Activated effector memory CD4-positive, alpha-beta T cell treated with Interleukin-2 at 50 U/mL for 16 hours (primary cell): ENCODE data around the gene MRPL34.
"Not testable (repeated sequence)": the region's sequence is repeated elsewhere in the genome, so short reads cannot be mapped to it uniquely, and the experiment has no call there.

Experiments
- DNase-seq: peaks from one replicate; pipeline ENCODE4 v3.0.0-alpha.2; 2020

The MRPL34 gene

DNA sequence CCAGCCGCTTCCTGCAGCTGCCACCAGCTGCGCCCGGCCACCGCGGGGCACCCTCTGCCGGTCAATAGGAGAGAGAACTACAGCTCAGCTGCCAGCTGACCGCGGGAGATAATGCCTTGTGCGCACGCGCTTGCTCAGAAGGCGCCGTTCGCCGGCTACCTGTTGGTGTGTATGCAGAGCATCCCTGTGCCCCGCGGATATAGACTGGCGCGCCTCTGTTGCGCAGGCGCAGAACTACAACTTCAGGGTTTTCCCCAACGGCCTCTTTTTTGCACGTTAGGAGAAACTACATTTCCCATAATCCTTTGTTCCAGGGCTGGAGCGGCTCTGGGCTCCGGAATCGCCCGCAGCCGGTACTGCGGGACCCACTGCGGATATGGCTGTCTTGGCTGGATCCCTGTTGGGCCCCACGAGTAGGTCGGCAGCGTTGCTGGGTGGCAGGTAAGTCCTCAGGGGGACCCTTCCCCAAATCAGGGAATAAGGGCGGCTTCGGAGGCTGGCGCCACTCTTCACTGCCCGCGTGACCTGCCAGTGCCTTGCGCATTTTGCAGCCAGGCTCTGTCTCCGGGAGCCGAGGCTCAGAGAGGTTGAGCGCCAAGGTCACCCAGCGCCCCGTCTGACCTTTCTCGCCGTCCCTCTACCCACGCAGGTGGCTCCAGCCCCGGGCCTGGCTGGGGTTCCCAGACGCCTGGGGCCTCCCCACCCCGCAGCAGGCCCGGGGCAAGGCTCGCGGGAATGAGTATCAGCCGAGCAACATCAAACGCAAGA, at the start of gene MRPL34:
TSS of gene MRPL34 (plus strand) at position 356 of the 768 bp plus-strand sequence. CDS start at position 377, 21 bp downstream.
- DNase-seq, result peak; percentile 92

DNA sequence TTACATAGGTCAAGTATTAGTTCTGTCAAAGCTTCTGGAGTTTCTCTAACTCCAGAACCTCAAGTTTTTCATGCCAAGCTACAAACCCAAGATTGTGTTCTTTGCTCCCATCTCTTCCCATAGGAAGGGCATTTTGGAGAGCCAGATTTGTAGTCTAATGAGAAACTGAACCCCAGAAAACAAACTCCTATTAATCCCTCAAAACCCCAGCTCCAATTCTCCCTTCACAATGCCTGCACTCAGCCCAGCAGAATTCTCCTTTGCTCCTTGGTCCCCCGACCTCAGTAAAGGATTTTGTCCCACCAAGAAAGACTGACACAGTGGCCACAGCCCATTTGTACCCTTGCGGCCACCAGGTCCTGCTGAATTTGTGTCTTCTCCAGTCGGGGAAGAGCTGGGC, 49.5 kb upstream of the MRPL34 start:
- no peak for DNase-seq

DNA sequence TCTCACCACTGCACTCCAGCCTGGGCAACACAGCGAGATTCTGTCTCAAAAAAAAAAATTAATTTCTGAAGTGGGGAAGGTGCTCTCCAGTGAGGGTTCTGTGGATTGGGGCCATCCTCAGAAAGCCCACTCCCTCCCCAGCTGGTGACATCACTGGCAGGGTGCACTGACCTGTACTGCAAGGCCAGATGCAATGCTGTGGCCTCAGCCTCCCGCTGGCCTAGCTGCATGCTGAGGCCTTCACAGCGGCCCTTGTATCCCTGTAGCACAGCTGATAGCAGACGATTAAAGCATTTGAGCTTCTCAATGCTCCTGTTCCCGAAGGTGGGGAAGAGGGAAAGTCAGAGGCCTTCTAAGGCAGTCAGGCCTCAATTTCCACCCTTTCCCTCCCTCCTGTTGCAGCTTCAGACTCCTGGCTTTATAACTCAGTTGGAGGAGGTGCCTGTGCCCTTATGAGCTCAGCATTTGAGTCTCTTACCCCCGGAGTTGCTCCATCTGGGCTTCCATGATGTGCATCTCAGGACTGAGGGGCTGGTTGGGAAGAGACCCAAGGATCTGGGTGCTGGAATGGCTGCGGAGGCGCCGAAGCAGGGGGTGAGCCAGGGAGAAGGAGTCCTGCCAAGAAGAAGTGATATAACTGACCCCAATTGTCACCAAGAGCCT, 46.4 kb upstream of the MRPL34 start:
- DNase-seq, result no peak

DNA sequence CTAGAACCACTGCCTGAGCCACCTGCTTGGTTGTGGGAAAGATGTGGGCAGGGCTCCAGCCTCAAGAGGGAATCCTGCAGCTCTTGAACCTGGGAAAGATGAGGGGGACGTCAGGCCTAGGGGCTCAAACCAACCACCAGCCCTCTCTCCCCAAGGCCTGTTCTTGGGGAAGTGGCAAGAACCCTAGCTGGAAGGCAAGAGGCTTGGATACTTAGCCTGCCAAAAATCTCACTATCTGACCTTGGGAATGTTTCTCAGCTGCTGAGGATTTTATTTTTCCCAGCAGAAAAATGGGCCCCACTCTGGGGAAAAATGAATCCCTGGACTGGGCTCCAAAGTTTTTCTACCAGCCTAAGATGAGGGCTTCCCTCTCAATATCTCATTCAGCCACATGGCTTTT, 45.7 kb upstream of the MRPL34 start:
- DNase-seq, result no peak

DNA sequence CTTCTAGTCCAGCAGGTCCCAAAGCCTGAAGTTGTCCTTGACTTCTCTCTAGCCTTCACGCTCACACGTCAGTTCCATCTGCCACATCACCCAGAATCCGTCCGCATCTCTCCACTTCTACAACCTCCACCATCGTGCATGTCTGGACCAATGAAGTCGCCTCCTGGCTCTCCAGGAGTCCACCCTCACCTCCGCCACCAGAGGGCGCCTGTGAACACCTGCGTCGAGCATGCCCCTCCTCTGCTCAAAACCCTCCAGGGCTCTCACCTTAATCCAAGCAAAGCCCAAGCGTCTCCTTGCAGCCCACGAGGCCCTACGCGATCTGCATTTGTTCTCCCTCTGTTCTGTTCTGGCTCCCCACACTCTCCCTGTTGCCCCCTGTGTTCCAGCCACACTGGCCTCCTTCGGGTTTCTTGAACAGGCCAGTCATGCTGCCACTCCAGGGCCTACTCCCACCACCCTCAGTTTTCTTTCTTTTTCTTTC, 44.8 kb upstream of the MRPL34 start:
- peak; percentile 81 for DNase-seq

DNA sequence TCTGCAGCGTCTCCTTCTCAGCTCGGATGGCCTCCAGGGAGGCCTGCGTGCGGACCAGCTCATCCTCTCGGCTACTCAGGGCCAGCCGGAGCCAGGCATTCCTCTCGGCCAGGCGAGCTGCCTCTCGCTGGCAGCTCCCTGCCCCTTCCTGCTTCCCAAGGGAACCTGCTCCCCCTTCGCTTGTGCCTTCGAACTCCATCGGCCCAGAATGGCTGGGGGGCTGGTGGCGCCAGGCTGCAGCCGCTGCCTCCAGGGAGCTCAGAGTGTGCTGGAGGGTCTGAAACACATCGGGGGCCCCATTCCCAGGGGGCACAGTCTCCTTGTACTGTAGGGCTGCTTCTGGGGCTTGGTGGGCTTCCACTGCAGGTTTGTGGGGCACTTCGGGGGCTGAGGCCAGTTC, 43.1 kb upstream of the MRPL34 start:
- no peak for DNase-seq

DNA sequence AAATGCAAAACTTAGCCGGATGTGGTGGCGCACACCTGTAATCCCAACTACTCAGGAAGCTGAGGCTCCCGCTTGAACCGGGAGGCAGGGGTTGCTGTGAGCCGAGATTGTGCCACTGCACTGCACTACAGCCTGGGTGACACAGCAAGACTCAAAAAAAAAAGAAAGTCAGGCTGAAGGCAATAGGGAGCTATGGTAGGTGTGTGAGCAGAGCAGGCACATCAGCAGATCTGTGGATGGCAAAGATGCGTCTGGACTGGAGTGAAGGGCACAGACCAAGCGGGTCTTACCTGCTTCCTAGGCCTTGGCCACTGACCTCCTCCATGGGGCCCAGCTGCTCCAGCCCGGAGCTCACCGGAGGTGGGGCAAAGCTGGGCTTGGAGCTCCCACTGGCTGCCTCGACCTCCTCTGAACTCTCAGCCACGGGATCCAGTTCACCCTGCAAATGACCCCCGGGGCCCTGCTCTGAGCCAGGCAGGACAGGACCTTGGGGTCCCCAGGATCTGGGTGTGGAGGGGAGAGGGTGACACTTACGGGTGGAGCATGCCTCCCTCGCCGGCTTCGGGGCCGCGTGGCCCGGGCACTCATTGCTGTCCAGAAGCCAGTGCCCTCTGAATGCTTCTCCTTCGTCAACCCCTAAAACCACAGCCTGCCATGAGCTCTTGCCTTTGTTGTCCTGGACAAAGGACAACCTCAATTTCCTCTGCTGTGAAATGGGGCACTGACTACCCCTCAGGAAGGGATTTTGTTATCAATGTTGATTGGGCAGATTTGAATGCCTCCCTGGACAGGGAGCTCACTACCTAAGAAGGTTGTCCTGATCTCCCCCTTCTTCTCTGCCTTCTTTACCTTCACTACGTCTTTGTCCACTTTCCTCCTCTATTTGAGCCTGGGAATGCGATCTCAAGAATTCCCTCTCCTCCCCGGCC, 41.7 kb upstream of the MRPL34 start:
- no peak for DNase-seq

DNA sequence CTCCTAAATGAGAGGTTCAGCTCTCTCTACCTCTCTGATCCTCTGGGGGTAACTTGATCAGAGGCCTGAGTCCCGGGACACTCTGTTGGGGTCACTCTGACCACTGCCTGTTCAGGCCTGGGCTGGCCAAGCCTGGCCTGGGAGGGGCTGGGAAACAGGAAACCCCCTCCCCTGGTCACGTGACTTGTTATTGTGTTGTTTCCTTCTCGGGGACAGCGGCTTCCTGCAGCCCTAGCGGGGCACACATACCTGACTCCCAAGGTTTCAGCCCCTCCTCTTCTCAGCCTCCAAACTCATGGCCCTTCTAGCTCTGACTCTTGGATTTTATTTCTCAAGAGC, 41.1 kb upstream of the MRPL34 start, which contains the start of gene USHBP1:
TSS of gene USHBP1 (minus strand) at position 105 of the 339 bp plus-strand sequence. CDS start 446 bp downstream, outside the sequence.
- DNase-seq, result no peak

DNA sequence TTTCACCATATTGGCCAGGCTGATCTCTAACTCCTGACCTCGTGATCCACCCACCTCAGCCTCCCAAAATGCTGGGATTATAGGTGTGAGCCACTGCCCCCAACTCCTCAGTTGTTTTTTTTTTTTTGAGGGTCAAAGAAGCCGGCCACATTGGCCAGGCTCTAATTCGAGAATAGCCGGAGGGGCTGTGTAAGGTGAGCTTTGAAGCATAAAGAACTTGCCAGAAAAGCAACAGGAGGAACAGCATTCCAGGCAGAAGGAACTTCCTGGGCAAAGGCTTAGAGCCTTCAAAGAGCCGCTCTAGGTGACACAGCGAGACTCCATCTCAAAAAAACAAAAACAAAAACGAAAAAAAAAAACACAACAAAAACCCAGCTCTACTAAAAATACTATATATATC, 39.6 kb upstream of the MRPL34 start:
- DNase-seq, result no peak

DNA sequence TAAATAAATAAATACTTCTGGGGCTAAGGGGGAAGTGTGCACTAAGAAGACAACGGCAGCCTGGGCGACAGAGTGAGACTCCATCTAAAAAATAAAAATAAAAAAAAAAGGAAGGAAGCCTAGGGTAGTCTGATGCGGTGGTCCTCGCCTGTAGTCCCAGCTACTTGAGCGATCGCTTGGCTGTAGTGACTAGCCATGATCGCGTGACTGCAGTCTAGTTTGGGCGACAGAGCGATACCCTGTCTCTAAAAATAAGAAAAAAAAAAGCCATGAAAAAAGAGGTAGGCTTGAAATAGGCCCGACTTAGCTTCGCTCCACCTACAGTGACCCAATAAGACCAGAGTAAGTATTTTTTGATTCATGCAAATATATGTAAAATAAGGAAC, 39.1 kb upstream of the MRPL34 start:
- DNase-seq, result no peak

DNA sequence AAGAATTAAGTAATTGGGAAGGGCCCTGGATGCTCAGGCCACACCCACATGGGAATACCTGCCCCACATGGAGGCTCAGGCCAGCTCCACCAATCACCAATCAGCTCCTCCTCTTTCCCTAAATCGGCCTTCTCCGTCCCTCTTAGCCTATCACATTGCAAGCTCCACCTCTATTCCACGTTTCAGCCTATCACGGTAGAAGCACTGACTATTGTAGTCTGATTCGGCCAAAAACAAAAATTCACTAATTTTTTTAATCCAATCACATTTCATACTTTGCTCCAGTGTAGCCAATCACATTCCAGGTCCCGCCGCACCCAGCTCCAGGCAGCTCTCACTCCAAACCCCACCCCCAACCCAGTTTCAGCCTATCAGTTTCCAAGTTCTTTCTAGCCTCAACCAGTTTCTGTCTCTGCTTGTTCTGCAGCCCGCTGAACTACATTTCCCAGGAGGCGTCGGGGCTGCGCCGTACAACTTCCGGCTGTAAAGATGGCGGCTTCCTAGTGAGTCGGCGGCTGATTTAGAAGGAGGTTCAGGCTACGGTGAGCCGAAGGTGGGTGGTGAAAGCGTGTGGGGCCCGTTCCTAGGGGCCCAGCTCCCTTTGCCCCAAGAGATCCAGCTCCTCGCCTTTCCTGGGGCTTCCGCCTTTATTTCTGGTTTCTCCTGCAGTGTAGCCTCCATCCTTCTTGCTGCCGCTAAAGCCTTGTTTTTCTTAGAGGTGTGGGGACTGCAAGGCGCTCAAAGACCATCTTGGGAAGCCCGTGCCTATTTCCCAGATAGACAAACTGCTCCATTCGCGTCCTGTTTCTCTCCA, 38.5 kb upstream of the MRPL34 start, which contains the start of gene BABAM1:
TSS of gene BABAM1 (plus strand) at position 469 of the 814 bp plus-strand sequence. CDS start 1,364 bp downstream, outside the sequence.
- peak; percentile 88 for DNase-seq

DNA sequence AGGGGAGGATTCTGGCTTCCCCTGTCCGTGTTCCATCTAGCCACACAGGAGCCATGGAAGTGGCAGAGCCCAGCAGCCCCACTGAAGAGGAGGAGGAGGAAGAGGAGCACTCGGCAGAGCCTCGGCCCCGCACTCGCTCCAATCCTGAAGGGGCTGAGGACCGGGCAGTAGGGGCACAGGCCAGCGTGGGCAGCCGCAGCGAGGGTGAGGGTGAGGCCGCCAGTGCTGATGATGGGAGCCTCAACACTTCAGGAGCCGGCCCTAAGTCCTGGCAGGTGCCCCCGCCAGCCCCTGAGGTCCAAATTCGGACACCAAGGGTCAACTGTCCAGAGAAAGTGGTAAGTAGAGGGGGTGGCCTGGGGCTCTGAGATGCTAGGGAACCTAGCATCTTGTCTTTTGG, 36.9 kb upstream of the MRPL34 start:
- DNase-seq, result no peak

DNA sequence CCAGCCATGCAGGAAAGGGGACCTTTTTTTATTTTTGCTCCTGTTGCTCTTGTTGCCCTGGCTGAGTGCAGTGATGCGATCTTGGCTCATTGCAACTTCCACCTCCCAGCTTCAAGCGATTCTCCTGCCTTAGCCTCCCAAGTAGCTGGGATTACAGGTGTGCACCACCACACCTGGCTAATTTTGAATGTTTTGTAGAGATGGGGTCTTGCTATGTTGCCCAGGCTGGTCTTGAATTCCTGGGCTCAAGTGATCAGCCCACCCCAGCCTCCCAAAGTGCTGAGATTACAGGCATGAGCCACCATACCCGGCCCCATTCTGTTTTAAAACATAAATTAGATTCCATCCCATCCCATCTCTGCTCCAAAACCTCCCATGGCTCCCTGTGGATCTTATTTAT, 30.8 kb upstream of the MRPL34 start:
- DNase-seq, result not testable (repeated sequence)

DNA sequence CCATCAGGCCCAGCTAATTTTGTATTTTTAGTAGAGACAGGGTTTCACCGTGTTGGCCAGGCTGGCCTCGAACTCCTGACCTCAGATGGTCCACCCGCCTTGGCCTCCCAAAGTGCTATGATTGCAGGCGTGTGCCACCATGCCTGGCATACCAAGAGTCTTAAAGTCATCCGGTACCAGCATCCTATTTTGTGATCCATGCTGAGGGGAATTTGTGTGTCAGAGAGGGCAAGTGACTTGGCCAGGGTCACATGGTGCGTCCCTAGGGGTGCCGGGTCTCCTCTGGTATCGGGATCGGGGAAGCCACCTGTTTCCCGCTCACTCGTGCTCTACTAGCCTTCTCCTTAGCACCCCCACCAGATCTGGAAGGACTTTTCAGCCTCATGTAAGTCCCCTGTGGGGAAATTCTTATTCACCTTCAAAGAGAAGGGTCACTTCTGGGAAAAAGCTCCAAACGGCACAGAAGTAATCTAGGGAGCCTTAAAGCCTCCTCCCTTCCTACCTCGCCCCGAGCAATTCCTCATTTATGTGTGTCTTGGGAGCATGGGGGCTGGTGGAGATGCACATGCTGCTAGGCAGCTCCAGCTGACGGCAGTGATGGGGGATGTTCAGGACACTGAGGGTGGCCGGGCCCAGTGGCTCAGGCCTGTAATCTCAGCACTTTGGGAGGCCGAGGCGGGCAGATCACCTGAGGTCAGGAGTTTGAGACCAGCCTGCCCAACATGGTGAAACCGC, 30.1 kb upstream of the MRPL34 start:
- DNase-seq, result no peak

DNA sequence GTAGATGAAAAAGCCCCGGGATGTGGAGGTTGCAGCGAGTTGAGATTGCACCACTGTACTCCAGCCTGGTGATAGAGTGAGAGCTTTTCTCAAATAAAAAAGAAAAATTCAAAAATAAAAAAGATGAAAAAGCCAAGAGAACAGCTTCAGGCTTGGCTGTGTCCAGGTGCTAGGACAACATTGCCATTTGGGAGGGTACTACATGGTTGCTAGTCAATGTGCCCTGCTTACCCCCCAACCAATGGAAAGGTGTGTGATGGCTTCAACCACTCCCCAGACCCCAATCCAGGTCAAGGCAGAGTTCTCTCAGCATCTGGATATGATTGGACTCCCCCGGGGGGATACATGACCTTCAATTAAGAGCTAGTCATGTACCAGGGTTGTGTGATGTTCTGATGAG, 26.2 kb upstream of the MRPL34 start:
- DNase-seq, result no peak

DNA sequence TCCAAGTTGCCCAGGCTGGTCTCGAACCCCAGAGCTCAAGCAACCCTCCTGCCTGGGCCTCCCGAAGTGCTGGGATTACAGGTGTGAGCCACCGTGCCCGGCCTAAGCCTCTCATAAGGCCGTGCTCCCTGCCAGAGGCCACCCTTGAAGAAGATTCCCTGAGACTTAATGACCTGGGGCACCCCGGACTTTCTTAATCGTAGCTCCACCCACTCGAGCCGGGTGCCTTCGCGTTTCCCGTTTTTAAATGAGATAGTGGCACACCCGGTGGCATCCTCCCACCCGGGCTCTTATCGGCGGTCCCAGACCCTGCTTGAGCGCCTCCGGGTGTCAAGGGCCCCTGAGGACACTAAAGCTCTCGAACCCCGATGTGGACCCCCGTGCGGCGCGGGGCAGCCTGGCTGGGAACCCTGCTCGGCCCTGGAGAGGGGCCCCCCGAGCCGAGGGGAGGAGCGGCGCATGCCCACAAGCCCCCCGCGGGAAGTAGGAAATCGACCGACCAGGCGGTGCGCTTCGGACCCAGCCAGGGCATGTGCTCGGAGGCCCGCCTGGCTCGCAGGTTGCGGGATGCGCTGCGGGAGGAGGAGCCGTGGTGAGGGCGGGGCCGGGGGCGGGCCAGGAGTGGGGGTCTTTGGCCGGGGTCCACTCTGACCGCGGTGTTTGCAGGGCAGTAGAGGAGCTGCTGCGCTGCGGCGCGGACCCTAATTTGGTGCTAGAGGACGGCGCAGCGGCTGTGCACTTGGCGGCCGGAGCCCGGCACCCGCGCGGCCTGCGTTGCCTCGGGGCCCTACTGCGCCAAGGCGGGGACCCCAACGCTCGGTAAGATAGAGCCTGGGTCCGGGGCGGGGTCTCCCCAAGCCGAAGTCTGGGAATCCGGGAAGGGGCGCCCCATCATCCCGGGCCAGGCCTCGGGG, 24.0 kb upstream of the MRPL34 start, which contains the start of gene ANKLE1:
TSS of gene ANKLE1 (plus strand) at position 511 of the 914 bp plus-strand sequence. CDS start at position 531, 20 bp downstream.
- peak; percentile 38 for DNase-seq

DNA sequence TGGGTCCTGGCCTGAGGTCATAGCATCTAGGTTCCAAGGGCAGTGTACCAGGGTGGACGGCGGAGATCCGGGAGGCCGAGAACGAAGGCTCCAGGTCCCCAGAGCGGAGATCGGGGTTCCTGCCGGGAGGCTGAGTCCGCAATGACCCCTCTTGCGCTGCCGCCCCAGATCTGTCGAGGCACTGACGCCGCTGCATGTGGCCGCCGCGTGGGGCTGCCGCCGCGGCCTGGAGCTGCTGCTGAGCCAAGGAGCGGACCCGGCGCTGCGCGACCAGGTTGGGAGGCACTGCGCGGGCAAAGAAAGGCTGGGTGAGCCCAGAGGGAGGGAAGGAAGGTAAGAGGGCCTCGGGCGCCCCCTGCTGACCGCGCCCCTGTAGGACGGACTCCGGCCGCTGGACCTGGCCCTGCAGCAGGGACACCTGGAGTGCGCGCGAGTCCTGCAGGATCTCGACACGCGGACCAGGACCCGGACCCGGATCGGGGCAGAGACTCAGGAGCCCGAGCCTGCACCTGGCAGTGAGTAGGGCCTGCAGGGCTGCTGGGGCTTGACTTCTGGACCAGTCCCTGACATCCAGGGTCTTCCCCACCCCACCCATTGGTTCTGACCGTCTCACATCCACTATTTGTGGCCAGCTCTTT, 23.1 kb upstream of the MRPL34 start:
- peak; percentile 68 for DNase-seq

DNA sequence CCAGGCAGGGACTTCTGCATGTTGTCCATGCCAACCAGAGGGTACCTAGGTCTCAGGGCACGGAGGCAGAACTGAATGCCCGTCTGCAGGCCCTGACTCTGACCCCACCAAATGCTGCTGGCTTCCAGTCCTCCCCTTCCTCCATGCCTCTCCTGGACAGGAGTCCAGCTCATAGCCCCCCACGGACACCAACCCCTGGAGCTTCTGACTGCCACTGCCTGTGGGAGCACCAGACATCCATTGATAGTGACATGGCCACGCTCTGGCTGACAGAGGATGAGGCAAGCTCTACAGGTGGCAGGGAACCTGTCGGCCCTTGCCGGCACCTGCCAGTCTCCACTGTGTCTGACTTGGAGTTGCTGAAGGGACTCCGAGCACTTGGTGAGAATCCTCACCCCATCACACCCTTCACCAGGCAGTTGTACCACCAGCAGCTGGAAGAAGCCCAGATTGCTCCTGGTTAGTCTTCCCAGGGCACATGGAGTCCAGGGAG, 22.1 kb upstream of the MRPL34 start:
- DNase-seq, result no peak

DNA sequence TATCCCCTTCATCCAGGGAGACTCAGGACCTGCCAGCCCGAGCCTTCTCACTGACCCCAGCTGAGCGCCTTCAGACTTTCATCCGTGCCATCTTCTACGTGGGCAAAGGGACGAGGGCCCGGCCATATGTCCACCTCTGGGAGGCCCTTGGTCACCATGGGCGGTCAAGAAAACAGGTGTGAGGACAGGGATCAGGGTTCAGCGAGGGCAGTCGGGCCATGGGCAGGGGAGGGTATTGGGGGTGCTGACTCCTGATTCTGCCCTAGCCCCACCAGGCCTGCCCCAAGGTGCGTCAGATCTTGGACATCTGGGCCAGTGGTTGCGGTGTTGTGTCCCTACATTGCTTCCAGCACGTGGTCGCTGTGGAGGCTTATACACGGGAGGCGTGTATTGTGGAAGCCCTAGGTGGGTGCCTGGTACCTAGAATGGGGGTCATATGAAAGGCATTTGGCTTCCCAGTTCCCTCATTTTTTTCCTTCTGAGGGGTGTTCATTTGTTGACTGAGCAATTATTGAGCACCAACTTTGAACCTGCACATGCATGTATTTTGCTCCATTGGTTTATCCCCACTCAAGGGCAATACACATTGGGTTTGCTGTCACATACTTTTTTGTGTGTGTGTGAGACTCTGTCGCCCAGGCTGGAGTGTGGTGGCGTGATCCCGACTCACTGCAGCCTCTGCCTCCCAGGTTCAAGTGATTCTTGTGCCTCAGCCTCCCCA, 20.1 kb upstream of the MRPL34 start:
- no peak for DNase-seq
